MCF 10A (cell line): ENCODE data around the gene ARHGAP42. TPM values are rescaled to one million over a fixed set of nuclear protein-coding genes. Genes with fewer than 3 reads are reported as not detected.

Source experiments
- BruUV-seq: library from RNA; stranded (reverse); fragments of 400-500 nt; replicated peaks from 2 replicates; lab custom pipeline; 2021; lab: Mats Ljungman, UMichigan
- CTCF ChIA-PET: fragments of 300-600 bp; sonication (Branson Sonifier 250); formaldehyde crosslinking; extraction: SDS; loops from one replicate; lab custom pipeline; 2021; ENCODE audit warnings: antibody characterized with exemption, inconsistent platforms; lab: Yijun Ruan, JAX
- POLR2A ChIA-PET: fragments of 300-600, 350-650 bp; sonication (Branson Sonifier 250); formaldehyde crosslinking; extraction: SDS; loops from one replicate; lab custom pipeline; 2020; ENCODE audit warnings: antibody characterized with exemption, inconsistent platforms; lab: Yijun Ruan, JAX
- DNase-seq: peaks from one replicate; pipeline ENCODE4 v3.0.0-alpha.2; 2018; ENCODE audit not compliant: unreplicated experiment
- H3K27ac Mint-ChIP-seq: one replicate; pipeline ENCODE4 v1.8.0; 2022; ENCODE audit warnings: mild to moderate bottlenecking, low read depth, mixed read lengths; ENCODE audit not compliant: unreplicated experiment
- H3K27me3 Mint-ChIP-seq: one replicate; pipeline ENCODE4 v1.8.0; 2022; ENCODE audit warnings: mixed read lengths; ENCODE audit not compliant: insufficient read depth, unreplicated experiment
- H3K36me3 Mint-ChIP-seq: one replicate; pipeline ENCODE4 v1.8.0; 2022; ENCODE audit warnings: mild to moderate bottlenecking, moderate library complexity, mixed read lengths; ENCODE audit not compliant: insufficient read depth, unreplicated experiment
- H3K4me1 Mint-ChIP-seq: one replicate; pipeline ENCODE4 v1.8.0; 2022; ENCODE audit warnings: mixed read lengths; ENCODE audit not compliant: insufficient read depth, unreplicated experiment
- H3K4me3 Mint-ChIP-seq: one replicate; pipeline ENCODE4 v1.8.0; 2022; ENCODE audit warnings: mild to moderate bottlenecking, moderate library complexity, mixed read lengths; ENCODE audit not compliant: unreplicated experiment
- H3K9me3 Mint-ChIP-seq: one replicate; pipeline ENCODE4 v1.8.0; 2022; ENCODE audit warnings: mixed read lengths; ENCODE audit not compliant: unreplicated experiment
- intact Hi-C: fragments of 100-400 bp; cut with micrococcal nuclease; formaldehyde crosslinking; loops from 2 replicates; pipeline ENCODE4 v1.14.1; 2022
- total RNA-seq: library from RNA; stranded (reverse); gene quantifications from 2 replicates; pipeline ENCODE4 v1.2.3, GENCODE V29; 2022
- TF ChIP-seq, protein P1 (sequence below): fragments of 200-600 bp; IDR thresholded peaks from one replicate; pipeline ENCODE4 v1.8.0; 2022; ENCODE audit warnings: antibody characterized with exemption, mild to moderate bottlenecking; ENCODE audit not compliant: unreplicated experiment

ARHGAP42 gene
- total RNA-seq, 1 experiment from 2014 or later, result 2.5 TPM

DNA sequence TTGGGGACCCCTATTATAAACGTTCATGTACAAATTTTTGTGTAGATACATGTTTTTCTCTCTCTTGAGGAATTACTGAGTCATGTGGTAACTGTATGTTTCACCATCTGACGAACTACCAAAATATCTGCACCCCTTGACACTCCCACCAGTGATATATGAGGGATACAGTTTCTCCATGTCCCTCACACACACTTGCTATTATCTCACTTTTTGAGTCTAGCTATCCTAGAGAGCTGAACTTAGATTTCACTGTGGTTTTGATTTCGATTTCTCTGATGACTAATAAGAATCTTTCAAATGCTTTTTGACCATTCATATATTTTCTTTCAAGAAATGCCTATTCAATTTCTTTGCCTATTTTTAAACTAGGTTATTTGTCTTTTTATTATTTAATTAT lies 242.3 kb downstream of the ARHGAP42 start:
- no peaks in the 10 kb centered on the region for H3K36me3 Mint-ChIP-seq
- TF ChIP-seq, protein P1, sequence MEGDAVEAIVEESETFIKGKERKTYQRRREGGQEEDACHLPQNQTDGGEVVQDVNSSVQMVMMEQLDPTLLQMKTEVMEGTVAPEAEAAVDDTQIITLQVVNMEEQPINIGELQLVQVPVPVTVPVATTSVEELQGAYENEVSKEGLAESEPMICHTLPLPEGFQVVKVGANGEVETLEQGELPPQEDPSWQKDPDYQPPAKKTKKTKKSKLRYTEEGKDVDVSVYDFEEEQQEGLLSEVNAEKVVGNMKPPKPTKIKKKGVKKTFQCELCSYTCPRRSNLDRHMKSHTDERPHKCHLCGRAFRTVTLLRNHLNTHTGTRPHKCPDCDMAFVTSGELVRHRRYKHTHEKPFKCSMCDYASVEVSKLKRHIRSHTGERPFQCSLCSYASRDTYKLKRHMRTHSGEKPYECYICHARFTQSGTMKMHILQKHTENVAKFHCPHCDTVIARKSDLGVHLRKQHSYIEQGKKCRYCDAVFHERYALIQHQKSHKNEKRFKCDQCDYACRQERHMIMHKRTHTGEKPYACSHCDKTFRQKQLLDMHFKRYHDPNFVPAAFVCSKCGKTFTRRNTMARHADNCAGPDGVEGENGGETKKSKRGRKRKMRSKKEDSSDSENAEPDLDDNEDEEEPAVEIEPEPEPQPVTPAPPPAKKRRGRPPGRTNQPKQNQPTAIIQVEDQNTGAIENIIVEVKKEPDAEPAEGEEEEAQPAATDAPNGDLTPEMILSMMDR, result no peak
- H3K4me1 Mint-ChIP-seq, result no peaks in the 10 kb centered on the region
- H3K27ac Mint-ChIP-seq, result no peak overlapping the region
- H3K9me3 Mint-ChIP-seq, result no peaks in the 10 kb centered on the region
- H3K27me3 Mint-ChIP-seq, result no peaks in the 10 kb centered on the region
- intact Hi-C loops, result no loop called here
- BruUV-seq, result no TSS peak
- POLR2A ChIA-PET, result no interaction called here
- no peak for DNase-seq
- H3K4me3 Mint-ChIP-seq, result no peak overlapping the region
- CTCF ChIA-PET, result interaction anchor here (0.6 to 3.4 kb wide), 7 partner anchors 14 to 505 kb away, joined by 3 to 17 read pairs (median 5); no protein-coding TSS in a partner anchor

DNA sequence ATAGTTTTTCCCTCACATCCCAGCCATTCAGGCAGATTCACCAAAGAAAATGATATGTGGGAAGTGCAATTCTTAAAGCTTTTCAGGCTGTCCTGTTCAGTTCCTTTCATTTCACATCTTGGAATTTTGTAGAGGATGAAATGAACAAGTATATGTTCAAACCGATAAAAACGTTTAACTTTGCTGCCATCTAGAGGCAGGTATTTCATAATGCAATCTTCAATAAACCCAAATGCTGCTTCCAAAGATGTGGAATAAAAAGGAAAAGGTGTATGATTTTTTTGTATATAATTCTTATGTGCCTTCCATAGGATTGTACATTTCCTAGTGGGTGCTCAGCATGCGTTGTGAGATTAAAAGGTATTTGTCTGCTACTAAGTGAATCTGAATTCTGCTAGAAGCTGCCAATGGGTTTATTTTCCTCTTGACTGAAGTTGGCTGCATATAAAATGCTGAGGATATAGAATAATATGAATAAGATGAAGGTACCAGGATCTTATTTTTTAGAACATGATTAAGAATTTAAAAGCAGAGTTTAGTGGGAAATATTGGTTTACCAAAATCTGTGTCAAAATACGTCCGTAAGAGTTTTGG lies 243.2 kb downstream of the ARHGAP42 start:
- ChIA-PET POLR2A (no interaction called here), CTCF (interaction anchor here (0.5 to 3.4 kb wide), 13 partner anchors 8 to 504 kb away, joined by 3 to 17 read pairs (median 3); no protein-coding TSS in a partner anchor)
- no TSS peak for BruUV-seq
- no peaks in the 10 kb centered on the region for H3K27me3 Mint-ChIP-seq
- H3K27ac Mint-ChIP-seq, result no peak overlapping the region
- intact Hi-C loops, result loop anchor here (2.0 kb wide), 1 partner anchor 75 kb away; no protein-coding TSS in a partner anchor
- TF ChIP-seq, protein P1, result peak; percentile 73
- no peak overlapping the region for H3K4me3 Mint-ChIP-seq
- peak; percentile 68 for DNase-seq
- H3K4me1 Mint-ChIP-seq, result no peaks in the 10 kb centered on the region
- H3K9me3 Mint-ChIP-seq, result no peaks in the 10 kb centered on the region
- no peaks in the 10 kb centered on the region for H3K36me3 Mint-ChIP-seq

DNA sequence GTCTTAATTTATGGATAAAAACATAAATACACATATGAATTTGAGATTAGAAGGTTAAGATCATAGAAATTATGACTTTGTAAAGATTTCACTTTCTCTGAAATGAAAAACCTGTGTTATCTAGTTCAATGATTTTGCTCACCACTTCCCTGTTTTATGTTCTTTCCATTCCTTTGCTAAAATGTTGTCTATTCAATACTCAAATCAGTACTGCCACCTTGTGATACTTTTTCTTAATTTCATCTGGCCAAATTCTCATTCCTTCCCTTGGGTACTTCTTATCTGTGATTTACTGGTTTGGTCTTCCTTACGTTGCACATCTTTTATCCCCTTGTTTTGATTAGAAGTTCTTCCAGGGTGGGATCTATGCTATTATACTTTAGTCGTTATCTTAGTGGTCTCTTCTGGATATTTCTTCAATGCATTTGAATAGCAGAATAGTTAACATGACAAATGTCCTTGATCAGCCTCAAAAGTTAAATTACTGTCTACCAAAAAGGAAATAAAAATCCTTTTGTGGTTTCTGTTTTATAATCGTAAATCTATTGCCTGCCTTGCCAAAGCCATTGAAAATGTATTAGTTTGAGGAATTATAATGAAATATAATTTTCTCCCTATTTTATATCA lies 245.5 kb downstream of the ARHGAP42 start:
- H3K4me3 Mint-ChIP-seq, result no peak overlapping the region
- H3K36me3 Mint-ChIP-seq, result no peaks in the 10 kb centered on the region
- intact Hi-C loops, result loop anchor here (1.0 to 2.0 kb wide), 2 partner anchors 250 to 356 kb away; no protein-coding TSS in a partner anchor
- no peaks in the 10 kb centered on the region for H3K9me3 Mint-ChIP-seq
- POLR2A ChIA-PET, result no interaction called here
- no peak overlapping the region for H3K27ac Mint-ChIP-seq
- no TSS peak for BruUV-seq
- H3K27me3 Mint-ChIP-seq, result no peaks in the 10 kb centered on the region
- TF ChIP-seq, protein P1, result peak; percentile 60
- CTCF ChIA-PET, result interaction anchor here (0.6 to 3.4 kb wide), 8 partner anchors 7 to 356 kb away, joined by 3 to 17 read pairs (median 6); no protein-coding TSS in a partner anchor
- DNase-seq, result peak; percentile 35
- H3K4me1 Mint-ChIP-seq, result no peaks in the 10 kb centered on the region

DNA sequence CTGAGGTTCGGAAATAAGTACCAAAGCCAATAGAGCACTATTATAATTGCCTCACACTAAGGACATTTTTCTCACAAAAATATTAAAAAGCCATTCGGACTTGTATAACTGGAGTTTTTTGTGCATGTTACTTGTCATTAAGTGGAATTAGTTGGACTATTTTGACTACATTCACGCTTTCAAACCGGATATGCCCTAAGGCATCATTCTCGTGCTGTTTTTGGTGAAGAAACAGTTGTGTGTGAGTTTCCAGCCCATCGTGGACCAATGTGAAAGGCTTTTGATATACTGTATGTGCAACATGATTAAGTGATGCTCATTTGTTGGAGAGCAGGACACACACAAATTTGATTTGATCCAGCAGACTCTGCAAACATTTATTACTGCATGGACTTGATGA lies 249.7 kb downstream of the ARHGAP42 start:
- intact Hi-C loops, result no loop called here
- POLR2A ChIA-PET, result no interaction called here
- BruUV-seq, result no TSS peak
- Mint-ChIP-seq H3K4me1 (no peaks in the 10 kb centered on the region), H3K27me3 (no peaks in the 10 kb centered on the region), H3K27ac (no peak overlapping the region), H3K9me3 (no peaks in the 10 kb centered on the region), H3K4me3 (no peak overlapping the region), H3K36me3 (no peaks in the 10 kb centered on the region)
- CTCF ChIA-PET, result no interaction called here
- TF ChIP-seq, protein P1, result no peak
- DNase-seq, result no peak
